OCI-LY1 (cell line): Measurements from ENCODE around the gene MED14.

Experiments used
- H2AFZ ChIP-seq: fragments of 200-600 bp; sonication (generic), shearing (Covaris generic); 2 replicates; pipeline ENCODE4 v1.6.0; 2014; ENCODE audit warnings: antibody characterized with exemption, mild to moderate bottlenecking, low read length
- H3F3A ChIP-seq: fragments of 200-600 bp; sonication (generic), shearing (Covaris generic); 2 replicates; pipeline ENCODE4 v1.6.0; 2014; ENCODE audit warnings: mild to moderate bottlenecking, antibody characterized with exemption, low read length, moderate library complexity; ENCODE audit not compliant: insufficient read depth
- H3K27ac ChIP-seq: fragments of 200-600 bp; sonication (generic); 2 replicates; pipeline ENCODE4 v1.5.1; 2014; ENCODE audit warnings: low read length, mixed run types, mild to moderate bottlenecking, low read depth; ENCODE audit not compliant: poor library complexity, severe bottlenecking
- H3K27me3 ChIP-seq: fragments of 200-600 bp; sonication (generic); 2 replicates; pipeline ENCODE4 v1.6.0; 2014; ENCODE audit warnings: antibody characterized with exemption, mild to moderate bottlenecking, low read length, moderate library complexity; ENCODE audit not compliant: insufficient read depth
- H3K36me3 ChIP-seq: fragments of 200-600 bp; sonication (generic); 2 replicates; pipeline ENCODE4 v1.6.1; 2014; ENCODE audit warnings: mild to moderate bottlenecking, antibody characterized with exemption, low read length, moderate library complexity, mixed read lengths; ENCODE audit not compliant: insufficient read depth
- H3K4me1 ChIP-seq: fragments of 200-600 bp; sonication (generic); 2 replicates; pipeline ENCODE4 v1.5.1; 2014; ENCODE audit warnings: mild to moderate bottlenecking, low read length, moderate library complexity; ENCODE audit not compliant: insufficient read depth, severe bottlenecking
- H3K4me2 ChIP-seq: fragments of 200-600 bp; sonication (generic), shearing (Covaris generic); 2 replicates; pipeline ENCODE4 v1.6.1; 2014; ENCODE audit warnings: low read length
- H3K4me3 ChIP-seq: fragments of 200-600 bp; sonication (generic); 2 replicates; pipeline ENCODE4 v1.5.1; 2014; ENCODE audit warnings: low read length, low read depth, mild to moderate bottlenecking, mixed read lengths; ENCODE audit not compliant: poor library complexity, severe bottlenecking
- H3K79me2 ChIP-seq: fragments of 200-600 bp; shearing (Covaris generic); 2 replicates; pipeline ENCODE4 v1.6.1; 2016; ENCODE audit warnings: mixed run types, low read length, mixed read lengths; ENCODE audit not compliant: insufficient read depth
- H3K9ac ChIP-seq: fragments of 200-600 bp; sonication (generic), shearing (Covaris generic); 2 replicates; pipeline ENCODE4 v1.6.1; 2014; ENCODE audit warnings: mild to moderate bottlenecking, low read length, mixed read lengths
- H3K9me2 ChIP-seq: fragments of 200-600 bp; sonication (generic), shearing (Covaris generic); 2 replicates; pipeline ENCODE4 v1.6.1; 2014; ENCODE audit warnings: low read depth, mild to moderate bottlenecking, low read length, mixed read lengths
- H3K9me3 ChIP-seq: fragments of 200-600 bp; shearing (Covaris generic); 2 replicates; pipeline ENCODE4 v1.6.1; 2014; ENCODE audit warnings: low read length, mixed read lengths
- H4K20me1 ChIP-seq: fragments of 200-600 bp; sonication (generic), shearing (Covaris generic); 2 replicates; pipeline ENCODE4 v1.6.0; 2016; ENCODE audit warnings: mild to moderate bottlenecking, low read length; ENCODE audit not compliant: insufficient read depth
- CTCF ChIP-seq: fragments of 200-600 bp; sonication (generic), shearing (Covaris generic); IDR thresholded peaks from 2 replicates; pipeline ENCODE4 v1.5.1; 2017; ENCODE audit warnings: mild to moderate bottlenecking, antibody characterized with exemption, low read length, moderate library complexity, mixed read lengths
- EZH2 ChIP-seq: fragments of 200-600 bp; sonication (generic), shearing (Covaris generic); IDR thresholded peaks from 2 replicates; pipeline ENCODE4 v1.8.0; 2017; ENCODE audit warnings: borderline replicate concordance, mixed run types, mild to moderate bottlenecking, antibody characterized with exemption, low read length, moderate library complexity, mixed read lengths

Gene MED14

GRCh38 chrX:40719731-40720130, 15.6 kb downstream of the MED14 start:
- no peak overlapping the region for H2AFZ ChIP-seq
- H3F3A ChIP-seq, result no peaks in the 10 kb centered on the region
- TF ChIP-seq CTCF, result no peak
- TF ChIP-seq EZH2, result no peak
- H3K9me3 ChIP-seq, result no peaks in the 10 kb centered on the region
- H3K27me3 ChIP-seq, result no peaks in the 10 kb centered on the region
- H3K27ac ChIP-seq, result no peak overlapping the region
- H3K4me2 ChIP-seq, result no peak overlapping the region
- H3K4me3 ChIP-seq, result no peak overlapping the region
- H4K20me1 ChIP-seq, result no peaks in the 10 kb centered on the region
- H3K4me1 ChIP-seq, result no peaks in the 10 kb centered on the region
- H3K9me2 ChIP-seq, result no peaks in the 10 kb centered on the region
- H3K36me3 ChIP-seq, result peaks cover 55% of the 10 kb centered on the region
- peaks cover 32% of the 10 kb centered on the region for H3K79me2 ChIP-seq
- H3K9ac ChIP-seq, result no peak overlapping the region

- no peaks in the 10 kb centered on the region for H3K4me1 ChIP-seq
- no peak overlapping the region for H3K4me2 ChIP-seq
- H3K9me2 ChIP-seq, result no peaks in the 10 kb centered on the region
- no peaks in the 10 kb centered on the region for H4K20me1 ChIP-seq
- H3K27me3 ChIP-seq, result no peaks in the 10 kb centered on the region
- H3K27ac ChIP-seq, result no peak overlapping the region
- H3K79me2 ChIP-seq, result peaks cover 28% of the 10 kb centered on the region
- no peaks in the 10 kb centered on the region for H3F3A ChIP-seq
- H3K9me3 ChIP-seq, result no peaks in the 10 kb centered on the region
- H3K9ac ChIP-seq, result no peak overlapping the region
- TF ChIP-seq EZH2 (no peak), CTCF (no peak)
- H2AFZ ChIP-seq, result no peak overlapping the region
- H3K36me3 ChIP-seq, result peaks cover 57% of the 10 kb centered on the region
- no peak overlapping the region for H3K4me3 ChIP-seq
Observed at GRCh38 chrX:40719218-40719617, 16.1 kb downstream of the MED14 start.

- Histone ChIP-seq H3K36me3 (peaks cover 48% of the 10 kb centered on the region), H3K79me2 (no peaks in the 10 kb centered on the region), H3K4me2 (no peak overlapping the region), H3K4me3 (no peak overlapping the region), H3F3A (no peaks in the 10 kb centered on the region), H3K27ac (no peak overlapping the region), H3K9me3 (no peaks in the 10 kb centered on the region), H4K20me1 (no peaks in the 10 kb centered on the region), H2AFZ (no peak overlapping the region), H3K9me2 (no peaks in the 10 kb centered on the region), H3K9ac (no peak overlapping the region), H3K27me3 (no peaks in the 10 kb centered on the region), H3K4me1 (no peaks in the 10 kb centered on the region)
- no peak for TF ChIP-seq EZH2
- no peak for TF ChIP-seq CTCF
Observed at GRCh38 chrX:40709395-40709794, 25.9 kb downstream of the MED14 start.
